Neural cell (in vitro differentiated cells): Measurements from ENCODE around the gene GPR107.

Experiments
- CTCF ChIP-seq: fragments of 450-650 bp; IDR thresholded peaks from 2 replicates; pipeline ENCODE4 v1.5.1; 2014; ENCODE audit warnings: antibody characterized with exemption, mild to moderate bottlenecking, moderate library complexity; ENCODE audit not compliant: poor library complexity, severe bottlenecking
- EP300 ChIP-seq: fragments of 450-650 bp; conservative IDR thresholded peaks from 2 replicates; pipeline ENCODE4 v1.6.1; 2014; ENCODE audit warnings: antibody characterized with exemption, mild to moderate bottlenecking, moderate library complexity; ENCODE audit not compliant: poor library complexity, severe bottlenecking
- EZH2 ChIP-seq: fragments of 200-600, 300-800 bp; shearing (Covaris generic), sonication (generic); IDR thresholded peaks from 2 replicates; pipeline ENCODE4 v1.6.1; 2014; ENCODE audit warnings: antibody characterized with exemption, low read length, borderline replicate concordance, mild to moderate bottlenecking; ENCODE audit not compliant: insufficient read depth, poor library complexity, severe bottlenecking
- POLR2AphosphoS5 ChIP-seq: IDR thresholded peaks from 2 replicates; pipeline ENCODE4 v1.6.1; 2012
- REST ChIP-seq: IDR thresholded peaks from 2 replicates; pipeline ENCODE4 v1.6.1; 2012; ENCODE audit warnings: borderline replicate concordance
- SMC3 ChIP-seq: fragments of 450-650 bp; conservative IDR thresholded peaks from 2 replicates; pipeline ENCODE4 v1.6.1; 2014; ENCODE audit warnings: antibody characterized with exemption, mild to moderate bottlenecking, moderate library complexity; ENCODE audit not compliant: poor library complexity
- TAF1 ChIP-seq: IDR thresholded peaks from 2 replicates; pipeline ENCODE4 v1.6.1; 2012; ENCODE audit warnings: low read depth

GRCh38 chr9:130158001-130158400 lies 104.3 kb downstream of the GPR107 start:
- TF ChIP-seq EZH2, result no peak
- no peak for TF ChIP-seq CTCF
- no peak for TF ChIP-seq TAF1
- no peak for TF ChIP-seq POLR2AphosphoS5
- TF ChIP-seq SMC3, result no peak
- TF ChIP-seq EP300, result no peak
- TF ChIP-seq REST, result no peak
